ENCODE results near the gene PLAAT4.
"Not testable (repeated sequence)": the region's sequence is repeated elsewhere in the genome, so short reads cannot be mapped to it uniquely, and the experiment has no call there.

Gene PLAAT4

GRCh38 chr11:63517156-63517555 is 19.5 kb upstream of the PLAAT4 start:
- Histone ChIP-seq H3K9me3 (replicated peaks in 1 of 11) (peaks cover 13 to 24% (median 19%) of the 10 kb centered on the region in 11 experiments; a peak in 21 of 22 replicates), H3K9ac (no peak overlapping the region), H3K4me1 (peaks cover 13 to 21% (median 19%) of the 10 kb centered on the region in 10 experiments; a peak in 19 of 20 replicates), H3K4me3 (no peak overlapping the region), H4K20me1 (no peaks in the 10 kb centered on the region), H3K36me3 (no peaks in the 10 kb centered on the region), H3K27me3 (no peaks in the 10 kb centered on the region), H3K27ac (no peak overlapping the region), H3K4me2 (no peak overlapping the region)
- no peak for TF ChIP-seq Cebpa-rat (IDR thresholded peaks at IDR 0.05)

- Histone ChIP-seq H3K9me3 (replicated peaks in 1 of 11) (peaks cover 20 to 34% (median 28%) of the 10 kb centered on the region in 11 experiments), H4K20me1 (no peaks in the 10 kb centered on the region), H3K27me3 (no peaks in the 10 kb centered on the region), H3K27ac (no peak overlapping the region), H3K9ac (no peak overlapping the region), H3K4me1 (peaks cover 13 to 21% (median 19%) of the 10 kb centered on the region in 10 experiments; a peak in 19 of 20 replicates), H3K4me3 (no peak overlapping the region), H3K4me2 (peak overlapping the region; percentile 4 to 42 (median 36); a peak in 16 of 22 replicates), H3K36me3 (no peaks in the 10 kb centered on the region)
- no peak for TF ChIP-seq Cebpa-rat (IDR thresholded peaks at IDR 0.05)
These were observed 18.1 kb upstream of the PLAAT4 start for GRCh38 chr11:63518548-63518947.

GRCh38 chr11:63520606-63521170 is 15.9 kb upstream of the PLAAT4 start:
- H3K27me3 ChIP-seq: no peaks in the 10 kb centered on the region
- peaks cover 8 to 21% (median 16%) of the 10 kb centered on the region in 10 experiments; a peak in 19 of 20 replicates for H3K4me1 ChIP-seq
- H3K9me3 ChIP-seq (replicated peaks in 1 of 11): peaks cover 32 to 44% (median 39%) of the 10 kb centered on the region in 11 experiments
- H3K4me3 ChIP-seq: no peak overlapping the region
- H3K36me3 ChIP-seq: peaks cover 0 to 6% (median 0%) of the 10 kb centered on the region in 11 experiments; a peak in 1 of 22 replicates
- no peak overlapping the region for H3K4me2 ChIP-seq
- TF ChIP-seq Cebpa-rat (IDR thresholded peaks at IDR 0.05): no peak
- H3K9ac ChIP-seq: no peak overlapping the region
- no peaks in the 10 kb centered on the region for H4K20me1 ChIP-seq
- no peak overlapping the region for H3K27ac ChIP-seq

GRCh38 chr11:63521896-63522295 is 14.7 kb upstream of the PLAAT4 start:
- H4K20me1 ChIP-seq: no peaks in the 10 kb centered on the region
- no peaks in the 10 kb centered on the region for H3K27me3 ChIP-seq

GRCh38 chr11:63523151-63523550 is 13.5 kb upstream of the PLAAT4 start:
- H3K4me3 ChIP-seq: no peak overlapping the region
- peaks cover 0 to 6% (median 0%) of the 10 kb centered on the region in 11 experiments; a peak in 1 of 22 replicates for H3K36me3 ChIP-seq
- H3K27ac ChIP-seq: no peak overlapping the region
- no peaks in the 10 kb centered on the region for H4K20me1 ChIP-seq
- no peak for TF ChIP-seq Cebpa-rat (IDR thresholded peaks at IDR 0.05)
- H3K4me2 ChIP-seq: no peak overlapping the region
- H3K27me3 ChIP-seq: no peaks in the 10 kb centered on the region
- no peak overlapping the region for H3K9ac ChIP-seq
- H3K4me1 ChIP-seq: peaks cover 16 to 26% (median 21%) of the 10 kb centered on the region in 10 experiments
- H3K9me3 ChIP-seq (replicated peaks in 1 of 11): peaks cover 32 to 44% (median 39%) of the 10 kb centered on the region in 11 experiments

More at GRCh38 chr11:63521896-63522295, 14.7 kb upstream of the PLAAT4 start:
- Histone ChIP-seq H3K27ac (no peak overlapping the region), H3K4me1 (peaks cover 8 to 21% (median 16%) of the 10 kb centered on the region in 10 experiments; a peak in 18 of 20 replicates), H3K4me3 (no peak overlapping the region), H3K36me3 (peaks cover 0 to 6% (median 0%) of the 10 kb centered on the region in 11 experiments; a peak in 1 of 22 replicates), H3K9ac (no peak overlapping the region), H3K4me2 (peak overlapping the region in 7 of 11 experiments; percentile 9 to 57 (median 37); a peak in 9 of 22 replicates), H3K9me3 (replicated peaks in 1 of 11) (peaks cover 32 to 44% (median 39%) of the 10 kb centered on the region in 11 experiments)
- no peak for TF ChIP-seq Cebpa-rat (IDR thresholded peaks at IDR 0.05)

- no peaks in the 10 kb centered on the region for H3K27me3 ChIP-seq
- H3K9ac ChIP-seq: no peak overlapping the region
- peaks cover 17 to 20% (median 20%) of the 10 kb centered on the region in 11 experiments for H3K9me3 ChIP-seq (replicated peaks in 1 of 11)
- TF ChIP-seq Cebpa-rat (IDR thresholded peaks at IDR 0.05): no peak
- peaks cover 21 to 42% (median 31%) of the 10 kb centered on the region in 10 experiments for H3K4me1 ChIP-seq
- H3K4me3 ChIP-seq: no peak overlapping the region
- no peaks in the 10 kb centered on the region for H4K20me1 ChIP-seq
- peak overlapping the region; percentile 13 to 68 (median 51); a peak in 17 of 22 replicates for H3K4me2 ChIP-seq
- peaks cover 0 to 6% (median 0%) of the 10 kb centered on the region in 11 experiments; a peak in 1 of 22 replicates for H3K36me3 ChIP-seq
- no peak overlapping the region for H3K27ac ChIP-seq
These were observed 8.9 kb upstream of the PLAAT4 start for GRCh38 chr11:63527667-63528066.

- Histone ChIP-seq H3K4me2 (peak overlapping the region in 9 of 11 experiments; percentile 33 to 68 (median 55); a peak in 15 of 22 replicates), H3K4me1 (peaks cover 21 to 46% (median 36%) of the 10 kb centered on the region in 10 experiments)
- not testable (repeated sequence) for H3K27ac ChIP-seq
These were observed 8.5 kb upstream of the PLAAT4 start for GRCh38 chr11:63528156-63528555.

GRCh38 chr11:63528729-63529278 is 7.8 kb upstream of the PLAAT4 start:
- not testable (repeated sequence) for H3K27ac ChIP-seq

More at GRCh38 chr11:63528156-63528555, 8.5 kb upstream of the PLAAT4 start:
- not testable (repeated sequence) for H3K27me3 ChIP-seq, H3K36me3 ChIP-seq, H3K4me3 ChIP-seq, H4K20me1 ChIP-seq, H3K9ac ChIP-seq
- peaks cover 13 to 15% (median 15%) of the 10 kb centered on the region in 11 experiments for H3K9me3 ChIP-seq (replicated peaks in 1 of 11)

GRCh38 chr11:63529373-63529772 is 7.2 kb upstream of the PLAAT4 start:
- H3K4me1 ChIP-seq: peaks cover 21 to 57% (median 44%) of the 10 kb centered on the region in 10 experiments
- H3K27ac ChIP-seq: not testable (repeated sequence)

More at GRCh38 chr11:63528729-63529278, 7.8 kb upstream of the PLAAT4 start:
- H3K4me3 ChIP-seq; H3K9ac ChIP-seq; H3K36me3 ChIP-seq; H3K9me3 ChIP-seq (replicated peaks in 1 of 11); H4K20me1 ChIP-seq; H3K27me3 ChIP-seq: not testable (repeated sequence)
- H3K4me1 ChIP-seq: peaks cover 21 to 52% (median 40%) of the 10 kb centered on the region in 10 experiments
- peak overlapping the region in 2 of 11 experiments; percentile 9 to 30; a peak in 3 of 22 replicates for H3K4me2 ChIP-seq

More at GRCh38 chr11:63529373-63529772, 7.2 kb upstream of the PLAAT4 start:
- H3K27me3 ChIP-seq; H4K20me1 ChIP-seq; H3K36me3 ChIP-seq; H3K9me3 ChIP-seq (replicated peaks in 1 of 11); H3K4me3 ChIP-seq; H3K9ac ChIP-seq: not testable (repeated sequence)
- peak overlapping the region in 4 of 11 experiments; percentile 15 to 30 (median 26); a peak in 4 of 22 replicates for H3K4me2 ChIP-seq
